ENCODE data around the gene PAQR7. TPM values are rescaled to one million over a fixed set of nuclear protein-coding genes. Genes with fewer than 3 reads are reported as not detected.
A peak's percentile ranks its signal among the peaks of the same experiment; 100 is the strongest.
"Not testable (repeated sequence)": the region's sequence is repeated elsewhere in the genome, so short reads cannot be mapped to it uniquely, and the experiment has no call there.

Gene PAQR7
- total RNA-seq, 1 experiment from 2014 or later, result 9.6 TPM

DNA sequence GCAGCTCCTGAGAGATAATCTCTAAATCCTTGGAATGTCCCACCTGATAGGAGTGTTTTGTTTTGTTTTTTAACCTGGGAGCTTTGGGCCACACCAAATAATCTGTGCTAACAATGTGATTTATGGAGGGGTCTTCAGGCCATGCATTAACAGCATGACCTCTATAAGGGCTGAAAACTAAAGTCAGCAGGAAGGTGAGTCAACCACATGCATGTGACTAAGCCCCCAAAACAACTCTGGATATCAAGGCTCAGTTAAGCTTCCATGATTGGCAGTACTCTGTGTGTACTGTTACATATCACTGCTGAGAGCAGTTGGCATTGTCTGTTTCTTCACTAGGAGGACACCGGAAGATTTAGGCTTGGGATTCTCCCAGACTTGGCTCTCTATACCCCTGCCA, 27.0 kb downstream of the PAQR7 start:
- peak; percentile 77 for DNase-seq (ENCODE audit: low read depth)

DNA sequence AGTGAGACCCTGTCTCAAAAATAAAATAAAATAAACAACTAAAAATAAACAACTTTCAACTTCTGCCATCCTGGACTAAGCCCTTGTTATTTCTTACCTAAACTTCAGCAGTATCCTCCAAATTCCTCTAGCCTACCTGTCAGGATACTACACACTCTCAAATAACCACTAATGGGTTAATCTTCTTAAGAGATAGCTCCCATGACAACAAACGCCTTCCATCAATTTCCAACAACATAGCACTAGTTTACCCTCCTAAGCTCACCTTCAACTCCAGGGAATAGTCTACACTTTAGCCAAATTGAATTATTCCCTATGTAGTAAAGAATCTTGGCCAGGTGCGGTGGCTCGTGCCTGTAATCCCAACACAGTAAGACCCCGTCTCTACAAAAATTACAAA, 27.6 kb downstream of the PAQR7 start:
- no peak for DNase-seq (ENCODE audit: low read depth)

DNA sequence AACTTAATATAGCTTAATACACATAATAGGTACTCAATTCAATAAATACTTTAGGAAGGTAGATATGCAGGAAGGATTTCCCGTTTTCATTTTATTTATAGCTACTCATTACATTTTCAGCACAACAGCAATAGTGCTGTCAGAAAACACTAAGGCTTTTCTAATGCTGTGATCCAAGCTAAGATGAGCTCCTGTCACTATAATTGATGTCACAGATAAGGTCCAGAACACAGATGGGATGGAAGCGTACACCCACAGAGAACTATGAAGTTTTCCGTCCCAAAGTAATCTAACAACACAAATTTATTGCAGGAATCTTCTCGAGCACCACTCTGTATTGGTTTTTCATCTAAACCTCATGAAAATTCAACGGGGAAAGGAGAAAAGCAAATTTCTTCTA, 29.8 kb downstream of the PAQR7 start:
- DNase-seq (ENCODE audit: low read depth), result no peak

DNA sequence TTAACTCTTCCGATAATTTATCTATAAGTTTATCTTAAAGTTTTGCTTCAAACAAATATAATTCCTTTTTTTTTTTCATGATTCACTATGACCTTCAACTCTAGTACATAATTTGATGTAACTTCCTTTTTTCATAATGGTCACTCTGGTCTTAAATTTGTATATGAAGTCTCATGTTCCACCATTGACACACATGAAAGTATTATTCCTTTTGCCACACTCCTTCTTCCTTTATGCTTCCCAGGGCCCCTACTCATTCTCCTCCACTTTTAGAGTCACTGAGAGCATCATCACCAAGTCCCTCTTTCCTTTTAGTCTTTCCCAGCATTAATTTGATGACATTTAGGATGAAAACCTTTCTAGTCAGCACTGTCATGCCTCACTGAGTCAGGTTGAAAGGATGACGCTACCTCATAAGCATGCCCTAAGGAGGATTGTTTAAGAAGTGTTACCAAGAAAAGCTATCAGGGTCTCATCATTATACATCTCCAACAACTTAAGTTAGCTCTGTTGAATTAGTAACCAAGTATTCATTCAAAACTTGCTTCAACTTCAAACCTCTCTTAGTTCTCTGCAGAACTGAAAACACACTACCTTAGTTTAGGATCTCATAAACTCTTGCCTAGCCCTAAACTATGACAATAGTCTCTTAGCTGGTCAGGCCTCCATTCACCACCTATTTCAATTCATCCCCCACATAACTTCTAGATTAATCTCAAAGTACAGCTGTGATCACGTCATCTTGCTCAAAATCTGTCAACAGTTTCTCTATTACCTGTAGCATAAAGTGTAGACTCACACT, 30.8 kb downstream of the PAQR7 start:
- DNase-seq (ENCODE audit: low read depth), result no peak

DNA sequence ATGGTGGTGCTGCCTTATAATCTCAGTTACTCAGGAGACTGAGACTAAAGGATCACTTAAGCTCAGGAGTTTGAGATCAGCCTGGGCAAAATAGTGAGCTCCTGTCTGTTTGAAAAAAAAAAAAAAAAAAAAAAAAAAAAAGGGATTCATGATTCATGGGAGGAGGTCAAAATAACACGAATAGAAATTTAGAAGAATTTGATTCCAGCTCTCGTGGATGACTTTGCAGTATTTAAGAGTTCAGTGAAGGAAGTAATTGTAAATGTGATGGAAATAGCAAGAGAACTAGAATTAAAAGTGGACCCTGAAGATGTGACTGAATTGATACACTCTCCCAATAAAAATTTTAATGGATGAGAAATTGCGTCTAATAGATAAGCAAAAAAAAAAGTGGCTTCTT, 32.0 kb downstream of the PAQR7 start:
- no peak for DNase-seq (ENCODE audit: low read depth)

DNA sequence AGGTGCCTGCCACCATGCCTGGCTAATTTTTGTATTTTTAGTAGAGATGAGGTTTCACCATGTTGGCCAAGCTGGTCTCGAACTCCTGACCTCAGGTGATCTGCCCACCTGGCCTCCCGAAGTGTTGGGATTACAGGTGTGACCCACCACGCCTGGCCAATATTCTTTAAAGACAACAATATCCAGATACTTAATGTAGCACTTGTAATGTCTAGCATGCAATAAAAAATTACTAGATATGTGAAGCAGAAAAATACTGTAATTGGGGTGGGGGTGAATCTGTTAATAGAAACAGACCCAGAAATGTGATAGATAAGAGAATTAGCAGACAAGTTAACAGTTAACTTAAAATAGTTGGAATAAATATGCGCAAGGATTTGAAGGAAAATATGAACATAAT, 35.7 kb downstream of the PAQR7 start:
- DNase-seq (ENCODE audit: low read depth), result not testable (repeated sequence)

DNA sequence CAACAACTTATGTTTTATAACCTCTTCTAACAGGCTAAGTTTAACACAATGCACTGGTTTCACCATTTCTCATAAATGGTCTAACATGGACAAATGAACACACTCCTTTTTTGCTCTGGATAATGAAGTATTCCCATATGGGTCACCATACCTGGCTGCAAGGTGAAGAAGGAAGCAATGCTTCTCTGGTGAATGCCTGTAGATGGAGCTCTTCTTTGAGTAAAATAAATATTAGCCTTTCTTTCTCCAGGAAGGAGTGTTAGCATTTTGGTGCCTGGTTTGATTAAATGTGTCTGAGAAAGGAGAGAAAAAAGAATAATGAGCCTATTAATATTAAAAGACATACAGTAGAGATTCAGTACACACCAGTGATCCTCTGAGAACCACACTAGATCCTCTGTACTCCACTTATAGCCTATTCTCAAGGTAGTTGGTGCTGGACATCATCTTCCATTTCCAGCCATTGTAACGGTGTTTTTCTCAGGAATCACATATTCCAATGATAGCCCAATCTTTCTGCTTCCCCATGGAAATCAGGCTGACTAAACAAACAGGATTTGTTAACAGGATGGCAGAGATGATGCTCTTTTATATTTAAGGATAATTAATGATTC, 38.1 kb downstream of the PAQR7 start:
- no peak for DNase-seq (ENCODE audit: low read depth)

DNA sequence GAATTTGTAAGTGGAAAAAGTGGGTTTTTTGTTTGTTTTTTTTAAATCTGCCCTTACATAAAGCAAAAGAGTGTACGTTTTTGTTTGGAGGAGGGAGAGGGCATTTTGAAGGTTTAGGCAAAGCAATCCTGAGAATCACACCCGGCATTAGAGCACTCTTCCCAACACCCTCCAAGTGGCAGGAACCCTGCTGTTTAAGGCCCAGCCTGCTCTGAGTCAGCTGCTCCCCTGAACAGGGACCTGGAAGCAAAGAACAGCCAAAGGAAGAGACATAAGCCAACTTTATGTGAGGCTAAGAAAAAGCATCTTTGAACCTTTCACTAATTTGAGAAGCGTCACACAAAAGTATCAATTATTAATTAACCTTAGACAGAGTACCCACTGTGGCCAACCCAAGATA, 38.8 kb downstream of the PAQR7 start:
- no peak for DNase-seq (ENCODE audit: low read depth)

DNA sequence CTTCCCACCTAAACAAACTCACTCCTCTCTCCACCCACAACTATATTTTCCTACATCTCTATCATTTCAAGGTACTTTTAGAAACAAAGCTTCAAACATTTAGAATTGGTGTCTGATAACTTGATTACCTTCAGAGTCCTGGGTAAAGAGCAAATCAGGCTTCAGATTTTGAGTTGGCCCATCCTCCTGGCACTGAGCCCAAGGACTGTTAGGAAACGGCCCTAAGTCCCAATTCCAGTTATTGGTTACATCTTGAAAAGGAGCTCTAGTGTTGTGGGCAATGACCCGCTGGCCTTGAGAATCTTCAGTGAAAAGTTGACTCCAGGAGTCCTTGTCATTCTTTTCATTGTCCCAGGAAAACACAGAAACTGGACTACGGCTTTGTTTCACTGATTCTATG, 40.6 kb downstream of the PAQR7 start:
- no peak for DNase-seq (ENCODE audit: low read depth)

DNA sequence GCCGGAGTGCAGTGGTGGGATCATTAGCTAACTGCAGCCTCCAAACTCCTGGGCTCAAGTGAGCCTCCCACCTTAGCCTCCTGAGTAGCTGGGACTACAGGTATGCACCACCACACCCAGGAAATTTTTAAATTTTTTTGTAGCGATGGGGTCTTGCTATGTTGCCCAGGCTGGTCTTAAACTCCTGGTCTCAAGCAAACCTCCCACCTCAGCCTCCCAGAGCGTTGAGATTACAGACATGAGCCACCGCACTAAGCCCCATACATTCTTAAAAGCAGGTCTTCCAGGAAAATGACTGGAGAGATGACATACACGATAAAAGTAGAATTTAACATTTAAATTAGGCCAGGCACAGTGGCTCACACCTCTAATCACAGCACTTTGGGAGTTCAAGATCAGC, 42.4 kb downstream of the PAQR7 start:
- no peak for DNase-seq (ENCODE audit: low read depth)

DNA sequence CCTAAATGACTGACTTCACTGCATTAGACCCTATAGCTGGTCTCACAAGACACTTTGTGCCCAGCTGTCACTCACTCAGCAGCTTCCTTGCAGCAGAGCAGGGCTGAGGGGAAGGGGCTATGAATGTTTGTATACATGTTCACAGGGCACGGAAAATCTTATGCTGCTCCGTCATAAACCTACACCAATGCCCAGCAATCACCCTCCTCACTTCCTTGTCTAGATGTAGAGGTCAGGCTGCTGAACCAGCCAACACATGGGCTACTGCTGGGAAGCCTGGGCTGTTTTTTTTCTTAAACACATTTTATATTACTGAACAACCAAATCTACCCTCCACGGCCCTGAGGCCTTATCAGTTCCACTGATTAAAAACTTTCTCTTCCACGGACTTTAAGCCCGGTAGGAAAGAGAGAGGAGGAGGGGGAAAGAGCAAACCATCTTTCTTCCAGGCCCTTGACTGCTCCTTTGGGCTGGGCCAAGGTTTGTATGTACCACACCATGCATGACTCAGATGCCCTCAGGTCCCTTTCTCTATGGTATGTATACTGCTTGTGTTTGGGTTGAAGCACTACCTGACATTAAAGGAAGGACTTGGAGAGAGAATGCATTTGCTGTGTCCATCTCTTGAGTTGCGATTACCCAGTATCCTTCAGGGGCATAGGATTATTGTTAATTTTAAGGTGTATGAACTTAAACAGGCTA, 43.0 kb downstream of the PAQR7 start:
- no peak for DNase-seq (ENCODE audit: low read depth)

DNA sequence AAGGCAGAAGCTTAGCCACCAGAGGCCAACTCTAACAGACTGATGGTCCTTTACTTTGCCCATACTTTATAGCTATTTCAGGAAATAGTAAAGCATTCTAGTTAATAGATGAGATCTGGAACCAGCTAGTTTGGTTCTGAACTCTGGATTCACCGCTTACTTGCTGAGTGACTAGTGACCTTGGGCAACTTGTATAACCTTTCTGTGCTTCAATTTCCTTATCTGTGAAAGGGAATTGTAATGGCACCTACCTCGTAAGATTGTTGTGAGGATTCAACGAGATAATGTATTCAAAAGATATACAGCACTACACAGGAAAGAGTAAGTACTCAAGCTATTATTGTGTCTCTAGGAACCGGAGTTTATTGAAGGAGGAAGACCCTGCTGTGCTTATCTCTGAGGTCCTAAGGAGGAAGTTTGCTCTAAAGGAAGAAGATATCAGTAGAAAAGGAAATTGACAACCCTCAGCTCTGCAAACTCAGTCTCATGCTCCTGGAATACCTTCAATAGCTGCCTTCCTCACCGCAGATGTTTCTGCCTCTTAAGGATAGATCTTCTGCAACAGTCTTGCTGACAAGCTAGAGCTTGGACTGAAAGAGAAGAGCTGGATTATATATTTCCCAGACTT, 43.8 kb downstream of the PAQR7 start:
- no peak for DNase-seq (ENCODE audit: low read depth)

DNA sequence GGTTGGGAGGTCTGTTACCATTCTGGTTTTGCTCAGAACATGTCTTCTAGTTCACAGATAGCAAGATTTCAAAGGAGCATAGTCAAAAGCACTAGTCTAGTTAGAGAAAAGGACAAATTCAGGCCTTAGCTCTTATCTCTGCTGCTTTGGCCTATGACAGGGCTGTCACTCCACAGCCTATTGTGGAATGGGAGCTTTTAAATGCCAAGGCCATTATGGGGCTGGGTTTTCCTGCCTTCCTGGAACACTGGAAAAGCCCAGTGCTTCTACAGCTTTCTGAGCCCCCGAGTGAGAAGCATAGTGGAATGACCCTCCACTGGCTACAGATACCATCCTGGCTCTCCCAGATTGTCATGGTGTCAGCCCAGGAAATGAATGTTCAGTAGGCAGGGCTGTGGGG, 46.5 kb downstream of the PAQR7 start:
- DNase-seq (ENCODE audit: low read depth), result no peak

DNA sequence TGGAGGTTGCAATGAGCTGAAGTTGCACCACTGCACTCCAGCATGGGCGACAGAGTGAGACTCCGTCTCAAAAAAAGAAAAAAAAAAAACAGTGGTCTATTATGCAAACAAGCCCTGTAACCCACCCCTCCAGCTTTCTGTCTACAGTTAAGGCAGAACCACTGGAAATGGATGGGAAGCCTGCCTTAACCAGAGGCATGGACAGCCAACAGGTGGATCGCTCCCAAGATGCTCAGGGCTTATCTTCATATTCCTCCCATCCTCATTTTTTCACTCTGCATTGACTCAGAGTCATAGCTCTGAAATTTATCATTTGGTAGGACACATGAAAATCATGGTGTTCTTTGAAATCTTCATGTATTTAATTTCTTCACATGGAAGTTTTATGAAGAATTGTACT, 47.0 kb downstream of the PAQR7 start:
- DNase-seq (ENCODE audit: low read depth), result no peak

DNA sequence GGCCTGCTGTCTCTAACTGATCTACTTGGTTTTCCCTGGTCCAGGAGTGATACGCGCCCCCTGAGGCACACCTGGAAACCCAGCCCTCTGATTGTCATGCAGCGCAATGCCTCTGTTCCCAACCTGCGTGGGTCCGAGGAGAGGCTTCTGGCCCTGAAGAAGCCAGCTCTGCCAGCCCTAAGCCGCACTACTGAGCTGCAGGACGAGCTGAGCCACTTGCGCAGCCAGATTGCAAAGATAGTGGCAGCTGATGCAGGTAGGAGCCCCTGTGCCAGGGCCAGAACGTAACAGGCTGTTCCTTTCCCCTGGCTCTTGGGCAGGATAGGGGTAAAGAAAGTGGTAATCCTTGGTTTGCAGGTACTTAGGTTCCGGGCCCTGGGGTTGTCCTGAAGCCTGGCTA, 48.9 kb downstream of the PAQR7 start:
- no peak for DNase-seq (ENCODE audit: low read depth)

DNA sequence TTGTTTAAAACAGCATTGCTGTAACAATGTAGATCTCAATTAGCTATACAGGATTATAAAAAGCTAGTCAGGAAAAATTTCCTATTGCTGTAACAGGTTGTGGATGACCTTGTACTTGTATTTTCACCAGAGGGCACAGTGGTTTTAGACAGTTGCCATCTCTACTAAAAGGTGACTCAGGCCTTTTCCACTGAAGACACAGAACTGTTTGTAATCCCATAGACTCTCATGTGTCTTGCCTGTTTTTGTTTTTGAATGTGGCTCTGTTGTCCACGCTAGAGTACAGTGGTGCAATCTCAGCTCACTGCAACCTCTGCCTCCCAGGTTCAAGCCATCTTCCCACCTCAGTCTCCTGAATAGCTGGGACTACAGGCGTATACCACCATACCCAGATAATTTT, 49.9 kb downstream of the PAQR7 start:
- peak; percentile 52 for DNase-seq (ENCODE audit: low read depth)

DNA sequence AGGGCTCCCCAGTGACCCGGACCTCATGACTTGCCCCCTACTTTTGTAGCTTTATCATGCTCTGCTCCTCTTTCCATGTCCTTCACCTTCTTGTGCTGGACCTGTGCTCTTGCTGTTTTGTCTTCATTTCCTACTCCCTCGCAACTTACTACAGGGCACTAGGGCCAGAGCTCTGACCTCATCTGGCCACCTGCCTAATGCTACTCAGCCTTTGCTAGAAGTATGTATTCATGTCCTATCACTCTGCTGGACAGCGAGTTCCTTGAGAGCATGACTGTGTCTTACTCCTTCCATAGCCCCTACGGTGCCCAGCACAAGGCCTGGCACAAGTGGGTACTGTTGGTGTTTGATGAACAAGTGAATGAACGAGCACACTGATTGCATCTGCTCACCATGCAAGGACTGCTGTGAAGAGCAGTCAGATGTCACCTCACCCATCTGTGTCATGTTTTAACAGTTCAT, 53.8 kb downstream of the PAQR7 start:
- peak; percentile 33 for DNase-seq (ENCODE audit: low read depth)

DNA sequence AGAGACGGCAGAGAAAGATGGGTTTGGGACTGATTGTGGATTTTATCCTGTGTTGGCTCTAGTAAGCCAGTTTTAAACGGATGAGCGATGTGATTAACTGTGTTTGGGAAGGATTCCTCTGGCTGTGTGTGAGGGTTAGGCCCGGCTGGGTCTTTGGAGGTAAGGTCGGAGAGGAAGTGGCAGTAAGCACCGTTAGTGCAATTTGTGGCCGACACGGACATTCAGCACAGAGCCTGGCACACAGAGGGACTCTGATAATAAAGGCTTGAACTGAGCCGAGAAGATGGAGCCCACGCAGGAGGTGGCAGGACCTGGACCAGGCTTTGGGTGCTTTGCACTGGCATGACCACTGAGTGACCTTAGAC, 54.4 kb downstream of the PAQR7 start:
- DNase-seq (ENCODE audit: low read depth), result no peak

DNA sequence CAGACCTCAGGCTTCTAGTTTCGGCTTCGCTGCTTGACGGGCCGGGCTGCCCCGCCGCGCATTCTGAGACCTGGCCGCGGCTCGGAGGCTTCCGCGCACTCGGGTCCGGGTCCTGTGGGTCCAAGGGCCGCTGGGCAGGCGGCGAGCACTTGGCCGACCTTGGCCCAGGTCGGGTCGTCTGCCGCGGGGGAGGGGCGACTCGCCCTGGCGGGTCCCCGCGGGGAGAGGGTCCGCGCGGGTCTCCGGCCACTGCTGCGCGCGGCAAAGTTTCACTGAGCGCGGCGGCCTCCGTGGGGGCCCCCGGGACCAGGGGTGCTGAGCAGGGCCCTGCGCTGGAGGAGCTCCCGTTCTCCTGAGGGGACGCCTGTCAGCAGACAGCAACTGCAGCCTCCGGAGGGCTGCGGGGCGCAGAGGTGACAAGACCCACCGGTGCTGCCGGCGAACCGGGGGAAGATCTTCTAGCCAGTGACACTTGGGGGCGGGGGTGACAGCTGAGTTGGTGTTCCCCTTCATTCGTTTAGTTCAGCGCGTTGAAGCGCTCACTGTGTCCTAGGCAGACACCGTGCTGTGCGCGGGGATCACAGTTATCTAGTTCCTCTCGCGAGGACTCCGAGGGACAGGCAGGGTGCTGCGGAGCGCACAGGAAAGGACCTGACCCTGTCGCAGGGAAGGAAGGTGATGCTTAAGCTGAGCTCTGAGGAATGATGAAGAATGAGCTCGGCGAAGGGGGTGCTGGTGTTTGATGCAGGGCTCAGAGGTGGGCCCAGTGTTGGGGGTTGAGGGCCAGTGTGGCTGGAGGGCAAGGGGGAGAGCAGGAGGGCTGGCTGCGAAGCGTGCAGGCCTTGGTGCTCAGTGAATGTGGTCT, 55.0 kb downstream of the PAQR7 start:
- DNase-seq (ENCODE audit: low read depth), result peak; percentile 51

DNA sequence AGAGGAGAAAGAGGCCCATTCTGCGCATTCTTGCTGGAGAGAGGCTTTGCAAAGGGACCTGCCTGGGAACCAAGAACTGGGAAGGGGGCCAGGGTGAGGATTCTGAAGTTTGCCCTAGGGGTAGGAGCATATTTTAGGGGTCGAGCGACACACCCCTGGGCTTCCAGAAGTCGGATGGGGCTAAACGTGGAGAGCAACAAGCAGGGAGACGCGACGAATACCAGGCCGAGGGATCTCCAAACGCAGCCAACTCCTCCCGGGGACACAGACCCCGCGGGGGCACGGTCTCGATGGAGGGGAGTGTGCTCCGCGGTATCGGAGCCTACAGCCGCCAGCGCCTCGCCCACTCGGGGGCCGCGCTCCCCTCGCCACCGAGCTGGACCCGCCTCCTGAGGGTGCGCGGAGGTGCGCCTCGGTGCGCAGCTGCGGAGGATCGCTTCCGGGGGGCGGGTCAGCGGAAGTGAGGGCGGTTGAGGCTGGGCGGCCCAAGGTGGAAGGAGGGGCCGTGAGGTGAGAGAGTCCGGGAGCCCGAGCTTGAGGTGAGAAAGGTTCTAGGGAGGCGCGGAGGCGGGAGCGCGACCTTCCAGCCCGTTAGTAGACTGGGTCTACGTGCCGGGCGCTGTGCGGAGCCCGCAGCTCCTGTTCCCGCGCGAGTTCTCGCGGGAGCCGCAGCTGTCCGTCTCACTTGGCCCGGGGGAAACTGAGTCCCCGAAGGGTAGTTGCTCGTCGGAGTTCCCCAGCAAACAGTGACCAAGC, 55.8 kb downstream of the PAQR7 start, which contains the start of gene MTFR1L:
TSS of gene MTFR1L (plus strand) at position 464 of the 756 bp plus-strand sequence. CDS start 3,151 bp downstream, outside the sequence.
- peak; percentile 53 for DNase-seq (ENCODE audit: low read depth)
